Measurements from ENCODE around the gene RALGPS2. TPM values are rescaled to one million over a fixed set of nuclear protein-coding genes. Genes with fewer than 3 reads are reported as not detected.

RALGPS2 gene
- total and polyA plus RNA-seq, 2 experiments from 2014 or later: 8.1 to 31.2 TPM

DNA sequence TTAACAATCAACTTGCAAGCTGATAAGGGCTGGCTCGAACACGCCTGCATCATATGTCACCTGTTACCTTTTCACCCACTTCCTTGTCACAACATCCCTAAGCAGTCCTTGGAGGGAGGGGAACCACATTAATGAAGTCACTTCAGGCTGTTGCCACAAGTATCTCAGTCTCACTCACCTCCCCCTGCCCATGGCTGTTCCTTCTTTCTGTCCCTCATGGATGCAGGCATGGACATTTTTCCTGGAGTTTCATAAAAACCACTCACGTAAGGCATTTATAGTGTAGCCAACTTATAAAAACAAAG lies 222.6 kb downstream of the RALGPS2 start:
- Histone ChIP-seq H3K27me3 (ENCODE audit: insufficient read depth) (no peaks in the 10 kb centered on the region), H3K4me2 (no peak overlapping the region), H3K36me3 (ENCODE audit: insufficient read depth) (no peaks in the 10 kb centered on the region), H3K4me3 (no peak overlapping the region), H3F3A (replicated peaks; ENCODE audit: low read depth) (no peaks in the 10 kb centered on the region), H3K27ac (ENCODE audit: low read depth) (no peak overlapping the region), H2AFZ (no peak overlapping the region), H3K4me1 (ENCODE audit: insufficient read depth) (peaks cover 6% of the 10 kb centered on the region), H3K79me2 (replicated peaks; ENCODE audit: insufficient read depth) (no peaks in the 10 kb centered on the region), H3K9me2 (ENCODE audit: insufficient read depth) (no peaks in the 10 kb centered on the region), H4K20me1 (replicated peaks; ENCODE audit: insufficient read depth) (no peaks in the 10 kb centered on the region)
- Mint-ChIP-seq H3K27me3 (ENCODE audit: insufficient read depth, low read depth, poor library complexity) (peaks cover 7% of the 10 kb centered on the region), H3K4me1 (peaks cover 8% of the 10 kb centered on the region; the same call in 2 of the 3 replicates), H3K36me3 (ENCODE audit: low read depth) (no peaks in the 10 kb centered on the region), H3K27ac (no peak overlapping the region), H3K9me3 (no peaks in the 10 kb centered on the region; the same call in 2 of the 3 replicates), H3K4me3 (no peak overlapping the region)
- ATAC-seq (no peak), DNase-seq (ENCODE audit: low spot score) (no peak)
- no peak for TF ChIP-seq ZNF114 (CRISPR knock-in tag; IDR thresholded peaks at IDR 0.05)
- TF ChIP-seq, protein P1, sequence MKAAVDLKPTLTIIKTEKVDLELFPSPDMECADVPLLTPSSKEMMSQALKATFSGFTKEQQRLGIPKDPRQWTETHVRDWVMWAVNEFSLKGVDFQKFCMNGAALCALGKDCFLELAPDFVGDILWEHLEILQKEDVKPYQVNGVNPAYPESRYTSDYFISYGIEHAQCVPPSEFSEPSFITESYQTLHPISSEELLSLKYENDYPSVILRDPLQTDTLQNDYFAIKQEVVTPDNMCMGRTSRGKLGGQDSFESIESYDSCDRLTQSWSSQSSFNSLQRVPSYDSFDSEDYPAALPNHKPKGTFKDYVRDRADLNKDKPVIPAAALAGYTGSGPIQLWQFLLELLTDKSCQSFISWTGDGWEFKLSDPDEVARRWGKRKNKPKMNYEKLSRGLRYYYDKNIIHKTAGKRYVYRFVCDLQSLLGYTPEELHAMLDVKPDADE (IDR thresholded peaks at IDR 0.05): no peak
- TF ChIP-seq, protein P2, sequence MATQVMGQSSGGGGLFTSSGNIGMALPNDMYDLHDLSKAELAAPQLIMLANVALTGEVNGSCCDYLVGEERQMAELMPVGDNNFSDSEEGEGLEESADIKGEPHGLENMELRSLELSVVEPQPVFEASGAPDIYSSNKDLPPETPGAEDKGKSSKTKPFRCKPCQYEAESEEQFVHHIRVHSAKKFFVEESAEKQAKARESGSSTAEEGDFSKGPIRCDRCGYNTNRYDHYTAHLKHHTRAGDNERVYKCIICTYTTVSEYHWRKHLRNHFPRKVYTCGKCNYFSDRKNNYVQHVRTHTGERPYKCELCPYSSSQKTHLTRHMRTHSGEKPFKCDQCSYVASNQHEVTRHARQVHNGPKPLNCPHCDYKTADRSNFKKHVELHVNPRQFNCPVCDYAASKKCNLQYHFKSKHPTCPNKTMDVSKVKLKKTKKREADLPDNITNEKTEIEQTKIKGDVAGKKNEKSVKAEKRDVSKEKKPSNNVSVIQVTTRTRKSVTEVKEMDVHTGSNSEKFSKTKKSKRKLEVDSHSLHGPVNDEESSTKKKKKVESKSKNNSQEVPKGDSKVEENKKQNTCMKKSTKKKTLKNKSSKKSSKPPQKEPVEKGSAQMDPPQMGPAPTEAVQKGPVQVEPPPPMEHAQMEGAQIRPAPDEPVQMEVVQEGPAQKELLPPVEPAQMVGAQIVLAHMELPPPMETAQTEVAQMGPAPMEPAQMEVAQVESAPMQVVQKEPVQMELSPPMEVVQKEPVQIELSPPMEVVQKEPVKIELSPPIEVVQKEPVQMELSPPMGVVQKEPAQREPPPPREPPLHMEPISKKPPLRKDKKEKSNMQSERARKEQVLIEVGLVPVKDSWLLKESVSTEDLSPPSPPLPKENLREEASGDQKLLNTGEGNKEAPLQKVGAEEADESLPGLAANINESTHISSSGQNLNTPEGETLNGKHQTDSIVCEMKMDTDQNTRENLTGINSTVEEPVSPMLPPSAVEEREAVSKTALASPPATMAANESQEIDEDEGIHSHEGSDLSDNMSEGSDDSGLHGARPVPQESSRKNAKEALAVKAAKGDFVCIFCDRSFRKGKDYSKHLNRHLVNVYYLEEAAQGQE (IDR thresholded peaks at IDR 0.05; ENCODE audit: unreplicated experiment): no peak
- TF ChIP-seq ZNF331 (CRISPR knock-in tag; IDR thresholded peaks at IDR 0.05; ENCODE audit: low read depth): no peak
- TF ChIP-seq POLR2AphosphoS5 (IDR thresholded peaks at IDR 0.05; ENCODE audit: low read depth): no peak
- TF ChIP-seq EZH2 (IDR thresholded peaks at IDR 0.05; ENCODE audit: low read depth, unreplicated experiment): no peak
- TF ChIP-seq CREB1 (CRISPR knock-in tag; IDR thresholded peaks at IDR 0.05; ENCODE audit: low read depth): no peak
- TF ChIP-seq EZH2phosphoT487 (IDR thresholded peaks at IDR 0.05; ENCODE audit: unreplicated experiment): no peak
- TF ChIP-seq, protein P3, sequence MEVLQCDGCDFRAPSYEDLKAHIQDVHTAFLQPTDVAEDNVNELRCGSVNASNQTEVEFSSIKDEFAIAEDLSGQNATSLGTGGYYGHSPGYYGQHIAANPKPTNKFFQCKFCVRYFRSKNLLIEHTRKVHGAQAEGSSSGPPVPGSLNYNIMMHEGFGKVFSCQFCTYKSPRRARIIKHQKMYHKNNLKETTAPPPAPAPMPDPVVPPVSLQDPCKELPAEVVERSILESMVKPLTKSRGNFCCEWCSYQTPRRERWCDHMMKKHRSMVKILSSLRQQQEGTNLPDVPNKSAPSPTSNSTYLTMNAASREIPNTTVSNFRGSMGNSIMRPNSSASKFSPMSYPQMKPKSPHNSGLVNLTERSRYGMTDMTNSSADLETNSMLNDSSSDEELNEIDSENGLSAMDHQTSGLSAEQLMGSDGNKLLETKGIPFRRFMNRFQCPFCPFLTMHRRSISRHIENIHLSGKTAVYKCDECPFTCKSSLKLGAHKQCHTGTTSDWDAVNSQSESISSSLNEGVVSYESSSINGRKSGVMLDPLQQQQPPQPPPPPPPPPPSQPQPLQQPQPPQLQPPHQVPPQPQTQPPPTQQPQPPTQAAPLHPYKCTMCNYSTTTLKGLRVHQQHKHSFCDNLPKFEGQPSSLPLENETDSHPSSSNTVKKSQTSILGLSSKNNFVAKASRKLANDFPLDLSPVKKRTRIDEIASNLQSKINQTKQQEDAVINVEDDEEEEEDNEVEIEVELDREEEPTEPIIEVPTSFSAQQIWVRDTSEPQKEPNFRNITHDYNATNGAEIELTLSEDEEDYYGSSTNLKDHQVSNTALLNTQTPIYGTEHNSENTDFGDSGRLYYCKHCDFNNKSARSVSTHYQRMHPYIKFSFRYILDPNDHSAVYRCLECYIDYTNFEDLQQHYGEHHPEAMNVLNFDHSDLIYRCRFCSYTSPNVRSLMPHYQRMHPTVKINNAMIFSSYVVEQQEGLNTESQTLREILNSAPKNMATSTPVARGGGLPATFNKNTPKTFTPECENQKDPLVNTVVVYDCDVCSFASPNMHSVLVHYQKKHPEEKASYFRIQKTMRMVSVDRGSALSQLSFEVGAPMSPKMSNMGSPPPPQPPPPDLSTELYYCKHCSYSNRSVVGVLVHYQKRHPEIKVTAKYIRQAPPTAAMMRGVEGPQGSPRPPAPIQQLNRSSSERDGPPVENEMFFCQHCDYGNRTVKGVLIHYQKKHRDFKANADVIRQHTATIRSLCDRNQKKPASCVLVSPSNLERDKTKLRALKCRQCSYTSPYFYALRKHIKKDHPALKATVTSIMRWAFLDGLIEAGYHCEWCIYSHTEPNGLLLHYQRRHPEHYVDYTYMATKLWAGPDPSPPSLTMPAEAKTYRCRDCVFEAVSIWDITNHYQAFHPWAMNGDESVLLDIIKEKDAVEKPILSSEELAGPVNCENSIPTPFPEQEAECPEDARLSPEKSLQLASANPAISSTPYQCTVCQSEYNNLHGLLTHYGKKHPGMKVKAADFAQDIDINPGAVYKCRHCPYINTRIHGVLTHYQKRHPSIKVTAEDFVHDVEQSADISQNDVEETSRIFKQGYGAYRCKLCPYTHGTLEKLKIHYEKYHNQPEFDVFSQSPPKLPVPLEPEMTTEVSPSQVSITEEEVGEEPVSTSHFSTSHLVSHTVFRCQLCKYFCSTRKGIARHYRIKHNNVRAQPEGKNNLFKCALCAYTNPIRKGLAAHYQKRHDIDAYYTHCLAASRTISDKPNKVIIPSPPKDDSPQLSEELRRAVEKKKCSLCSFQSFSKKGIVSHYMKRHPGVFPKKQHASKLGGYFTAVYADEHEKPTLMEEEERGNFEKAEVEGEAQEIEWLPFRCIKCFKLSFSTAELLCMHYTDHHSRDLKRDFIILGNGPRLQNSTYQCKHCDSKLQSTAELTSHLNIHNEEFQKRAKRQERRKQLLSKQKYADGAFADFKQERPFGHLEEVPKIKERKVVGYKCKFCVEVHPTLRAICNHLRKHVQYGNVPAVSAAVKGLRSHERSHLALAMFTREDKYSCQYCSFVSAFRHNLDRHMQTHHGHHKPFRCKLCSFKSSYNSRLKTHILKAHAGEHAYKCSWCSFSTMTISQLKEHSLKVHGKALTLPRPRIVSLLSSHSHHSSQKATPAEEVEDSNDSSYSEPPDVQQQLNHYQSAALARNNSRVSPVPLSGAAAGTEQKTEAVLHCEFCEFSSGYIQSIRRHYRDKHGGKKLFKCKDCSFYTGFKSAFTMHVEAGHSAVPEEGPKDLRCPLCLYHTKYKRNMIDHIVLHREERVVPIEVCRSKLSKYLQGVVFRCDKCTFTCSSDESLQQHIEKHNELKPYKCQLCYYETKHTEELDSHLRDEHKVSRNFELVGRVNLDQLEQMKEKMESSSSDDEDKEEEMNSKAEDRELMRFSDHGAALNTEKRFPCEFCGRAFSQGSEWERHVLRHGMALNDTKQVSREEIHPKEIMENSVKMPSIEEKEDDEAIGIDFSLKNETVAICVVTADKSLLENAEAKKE (CRISPR knock-in tag; IDR thresholded peaks at IDR 0.05): no peak
- TF ChIP-seq JUNB (IDR thresholded peaks at IDR 0.05; ENCODE audit: unreplicated experiment): no peak

All from GM23338 (cell line).